Fibroblast of mammary gland (primary cell): Measurements from ENCODE around the gene TEAD1.

Experiments used
- DNase-seq: peaks from one replicate; pipeline ENCODE4 v3.0.0-alpha.2; 2010; ENCODE audit warnings: low read depth
- H3K4me3 ChIP-seq: 2 replicates; pipeline ENCODE4 v1.5.1; 2011; ENCODE audit warnings: low read depth, mild to moderate bottlenecking, low read length, moderate library complexity; ENCODE audit not compliant: control insufficient read depth
- TF ChIP-seq, protein P1 (sequence below): conservative IDR thresholded peaks from 2 replicates; pipeline ENCODE4 v1.5.1; 2011; ENCODE audit warnings: low read depth, low read length, inconsistent platforms; ENCODE audit not compliant: control insufficient read depth, insufficient read depth

The TEAD1 gene

GRCh38 chr11:12886508-12886907 lies 212.3 kb downstream of the TEAD1 start:
- DNase-seq = no peak
- TF ChIP-seq, protein P1, sequence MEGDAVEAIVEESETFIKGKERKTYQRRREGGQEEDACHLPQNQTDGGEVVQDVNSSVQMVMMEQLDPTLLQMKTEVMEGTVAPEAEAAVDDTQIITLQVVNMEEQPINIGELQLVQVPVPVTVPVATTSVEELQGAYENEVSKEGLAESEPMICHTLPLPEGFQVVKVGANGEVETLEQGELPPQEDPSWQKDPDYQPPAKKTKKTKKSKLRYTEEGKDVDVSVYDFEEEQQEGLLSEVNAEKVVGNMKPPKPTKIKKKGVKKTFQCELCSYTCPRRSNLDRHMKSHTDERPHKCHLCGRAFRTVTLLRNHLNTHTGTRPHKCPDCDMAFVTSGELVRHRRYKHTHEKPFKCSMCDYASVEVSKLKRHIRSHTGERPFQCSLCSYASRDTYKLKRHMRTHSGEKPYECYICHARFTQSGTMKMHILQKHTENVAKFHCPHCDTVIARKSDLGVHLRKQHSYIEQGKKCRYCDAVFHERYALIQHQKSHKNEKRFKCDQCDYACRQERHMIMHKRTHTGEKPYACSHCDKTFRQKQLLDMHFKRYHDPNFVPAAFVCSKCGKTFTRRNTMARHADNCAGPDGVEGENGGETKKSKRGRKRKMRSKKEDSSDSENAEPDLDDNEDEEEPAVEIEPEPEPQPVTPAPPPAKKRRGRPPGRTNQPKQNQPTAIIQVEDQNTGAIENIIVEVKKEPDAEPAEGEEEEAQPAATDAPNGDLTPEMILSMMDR = no peak
- no peak overlapping the region for H3K4me3 ChIP-seq

DNA sequence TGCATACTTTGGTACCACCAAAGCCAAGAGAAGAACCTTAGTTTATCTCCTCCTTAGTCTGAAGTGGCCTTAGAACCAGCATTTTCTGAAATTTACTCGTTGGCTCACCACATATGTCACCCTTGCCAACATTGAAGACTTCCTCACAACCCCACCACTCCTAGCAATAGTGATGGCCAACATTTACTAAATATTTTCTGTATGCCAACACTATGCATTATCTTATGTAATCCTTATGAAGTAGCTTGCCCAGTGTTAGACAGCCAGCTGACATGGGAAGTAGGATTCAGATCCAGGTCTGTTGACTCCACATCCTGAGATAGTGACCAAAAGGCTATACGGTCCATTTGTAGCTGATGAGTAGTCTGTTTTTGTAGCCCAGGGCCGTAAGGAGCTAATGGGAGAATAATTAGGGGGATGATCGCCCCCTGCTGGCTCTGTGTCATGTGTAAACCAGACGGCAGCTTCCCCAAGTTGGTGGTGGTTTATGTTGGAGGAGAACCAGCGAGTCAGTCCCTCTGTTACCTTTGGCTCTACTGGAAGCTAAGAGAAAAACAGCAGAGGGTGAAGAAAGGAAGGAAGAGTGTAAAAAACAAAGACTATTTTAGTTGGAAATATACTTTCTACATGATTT lies 214.4 kb downstream of the TEAD1 start:
- TF ChIP-seq, protein P1 = peak; percentile 71
- H3K4me3 ChIP-seq = no peak overlapping the region
- peak; percentile 93 for DNase-seq

GRCh38 chr11:12889243-12889642 lies 215.0 kb downstream of the TEAD1 start:
- no peak overlapping the region for H3K4me3 ChIP-seq
- TF ChIP-seq, protein P1 = no peak
- DNase-seq = peak; percentile 74

DNA sequence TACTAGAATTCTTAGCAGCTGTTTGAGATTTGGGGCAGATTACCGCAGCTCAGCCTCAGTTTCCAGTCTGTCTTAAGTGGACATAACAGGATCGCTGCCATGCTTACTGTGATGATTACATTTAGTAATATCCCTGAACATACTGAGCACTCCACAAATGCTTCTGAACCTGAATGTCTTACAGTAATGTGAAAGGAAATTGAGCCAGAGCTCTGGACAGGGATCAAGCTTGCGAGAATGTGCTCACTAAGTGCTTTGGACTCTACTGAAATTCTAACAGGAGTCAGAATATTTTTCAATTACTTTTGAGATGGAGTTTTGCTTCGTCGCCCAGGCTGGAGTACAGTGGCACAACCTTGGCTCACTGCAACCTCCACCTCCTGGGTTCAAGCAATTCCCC lies 216.3 kb downstream of the TEAD1 start:
- TF ChIP-seq, protein P1 = no peak
- DNase-seq = no peak

GRCh38 chr11:12893787-12894672 lies 219.8 kb downstream of the TEAD1 start:
- DNase-seq = peak; percentile 57
- TF ChIP-seq, protein P1 = peak; percentile 75
- H3K4me3 ChIP-seq = no peak overlapping the region

More for the DNA sequence above, 216.3 kb downstream of the TEAD1 start:
- H3K4me3 ChIP-seq = no peak overlapping the region

- no peak for DNase-seq
- TF ChIP-seq, protein P1 = no peak
- no peak overlapping the region for H3K4me3 ChIP-seq
These were observed 223.2 kb downstream of the TEAD1 start for GRCh38 chr11:12897390-12897789.
